GM19351 (cell line): Measurements from ENCODE around the gene CFAP73.
"Not testable (repeated sequence)": the region's sequence is repeated elsewhere in the genome, so short reads cannot be mapped to it uniquely, and the experiment has no call there.

Source experiments
- ATAC-seq: cut with Tn5 transposase; IDR thresholded peaks from one replicate; pipeline ENCODE4 v1.9.1; 2021; ENCODE audit warnings: mild to moderate bottlenecking, moderate library complexity; ENCODE audit not compliant: unreplicated experiment

Gene CFAP73

GRCh38 chr12:113141716-113142115 lies 7.8 kb upstream of the CFAP73 start:
- ATAC-seq = not testable (repeated sequence)

DNA sequence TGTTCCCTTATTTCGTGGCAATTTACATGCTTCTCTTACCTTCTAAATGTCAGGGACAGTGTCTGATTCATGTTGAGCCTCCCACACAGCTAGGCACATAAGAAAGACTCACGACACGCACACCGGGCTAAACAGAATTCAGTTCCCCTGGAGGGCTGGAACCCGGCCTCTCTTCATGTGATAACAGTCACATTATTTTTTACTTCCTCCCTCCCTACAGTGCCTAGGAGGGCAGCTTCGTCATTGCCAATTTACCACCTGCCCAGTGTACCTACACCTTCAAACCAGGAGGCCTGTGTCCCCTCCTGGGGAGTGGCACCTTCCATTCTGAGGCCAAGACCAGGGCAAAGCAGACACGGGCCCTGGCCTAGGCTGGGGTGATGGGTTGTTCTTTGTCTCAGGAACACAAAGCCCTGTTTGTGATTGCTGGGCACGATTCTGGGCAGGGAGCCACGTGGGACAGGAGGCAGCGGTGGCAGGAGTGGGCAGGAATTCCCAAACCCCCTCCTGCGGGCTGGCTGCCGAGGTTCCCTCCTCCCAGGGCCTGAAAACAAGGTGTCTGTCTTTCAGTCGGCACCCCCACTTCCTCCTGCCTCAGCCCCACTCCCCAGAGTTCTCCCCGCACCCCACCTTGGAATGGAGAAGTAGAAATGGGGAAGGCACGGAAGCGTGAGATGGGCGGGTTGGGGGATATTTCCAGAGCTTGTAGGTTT lies 7.2 kb upstream of the CFAP73 start:
- ATAC-seq = peak; percentile 58

DNA sequence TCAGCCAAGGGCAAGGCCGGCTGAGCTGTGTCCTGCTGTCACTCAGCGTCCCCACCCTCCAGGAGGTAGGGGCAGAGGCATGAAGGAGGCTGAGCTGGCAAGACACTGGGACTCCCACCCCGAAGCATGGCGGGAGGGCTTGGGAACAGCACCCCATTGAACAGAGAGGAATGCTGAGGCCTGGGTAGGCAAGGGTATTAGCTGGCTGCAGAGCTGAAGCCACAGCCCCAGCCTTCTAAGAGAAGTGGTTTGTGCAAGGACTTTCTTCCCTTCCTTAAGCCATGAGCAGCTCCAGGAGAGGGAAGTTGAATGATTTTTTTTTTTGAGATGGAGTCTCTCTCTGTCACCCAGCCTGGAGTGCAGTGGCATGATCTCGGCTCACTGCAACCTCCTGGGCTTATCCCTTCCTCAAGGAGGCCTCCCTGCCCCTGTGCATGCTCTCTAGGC lies 6.6 kb upstream of the CFAP73 start:
- no peak for ATAC-seq

- ATAC-seq = no peak
These were observed 5.6 kb upstream of the CFAP73 start for GRCh38 chr12:113143959-113144358.

DNA sequence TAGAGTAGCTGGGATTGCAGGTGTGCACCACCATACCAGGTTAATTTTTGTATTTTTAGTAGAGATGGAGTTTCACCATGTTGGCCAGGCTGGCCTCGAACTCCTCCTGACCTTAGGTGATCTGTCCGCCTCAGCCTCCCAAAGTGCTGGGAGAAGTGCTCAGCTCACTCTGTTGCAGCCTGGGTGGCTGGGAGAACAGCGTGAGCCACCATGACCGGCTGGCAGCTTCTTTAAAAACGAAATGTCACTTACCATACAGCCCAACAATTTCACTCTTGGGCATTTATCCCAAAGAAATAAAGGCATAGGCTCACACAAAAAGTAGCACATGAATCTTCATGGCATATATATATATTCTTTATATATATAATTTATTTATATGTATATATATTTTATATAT lies 4.7 kb upstream of the CFAP73 start:
- no peak for ATAC-seq

DNA sequence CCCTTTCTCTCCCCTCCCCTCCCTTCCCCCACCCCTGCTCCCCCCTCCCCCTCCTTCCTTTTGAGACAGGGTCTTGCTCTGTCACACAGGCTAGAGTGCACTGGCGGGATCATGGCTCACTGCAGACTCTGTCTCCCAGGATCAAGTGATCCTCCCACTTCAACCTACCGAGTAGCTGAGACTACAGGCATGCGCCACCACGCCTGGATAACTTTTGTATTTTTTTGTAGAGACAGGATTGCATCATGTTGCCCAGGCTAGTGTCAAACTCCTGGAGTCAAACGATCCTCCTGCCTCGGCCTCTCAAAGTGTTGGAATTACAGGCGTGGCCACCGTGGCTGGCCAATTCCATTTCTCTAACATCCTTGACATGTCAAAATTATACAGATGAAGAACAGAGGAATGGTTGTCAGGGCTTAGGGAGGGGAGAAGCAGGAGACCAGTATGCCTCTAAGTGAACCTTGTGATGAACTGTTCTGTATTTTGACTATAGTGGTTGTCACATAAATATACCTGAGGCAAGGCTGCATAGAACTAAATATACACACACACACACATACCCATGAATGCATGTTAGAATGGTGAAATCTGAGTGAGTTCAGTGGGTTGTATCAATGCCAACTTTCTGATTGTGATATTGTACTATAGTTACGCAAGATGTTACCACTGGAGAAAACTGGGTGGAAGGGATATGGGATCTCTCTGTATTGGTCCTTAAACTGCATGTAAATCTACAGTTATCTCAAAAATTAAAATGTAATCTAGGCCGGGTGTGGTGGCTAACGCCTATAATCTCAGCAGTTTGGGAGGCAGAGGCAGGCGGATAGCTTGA lies 3.6 kb upstream of the CFAP73 start:
- no peak for ATAC-seq

- ATAC-seq = no peak
These were observed 2.5 kb upstream of the CFAP73 start for GRCh38 chr12:113146999-113147398.

DNA sequence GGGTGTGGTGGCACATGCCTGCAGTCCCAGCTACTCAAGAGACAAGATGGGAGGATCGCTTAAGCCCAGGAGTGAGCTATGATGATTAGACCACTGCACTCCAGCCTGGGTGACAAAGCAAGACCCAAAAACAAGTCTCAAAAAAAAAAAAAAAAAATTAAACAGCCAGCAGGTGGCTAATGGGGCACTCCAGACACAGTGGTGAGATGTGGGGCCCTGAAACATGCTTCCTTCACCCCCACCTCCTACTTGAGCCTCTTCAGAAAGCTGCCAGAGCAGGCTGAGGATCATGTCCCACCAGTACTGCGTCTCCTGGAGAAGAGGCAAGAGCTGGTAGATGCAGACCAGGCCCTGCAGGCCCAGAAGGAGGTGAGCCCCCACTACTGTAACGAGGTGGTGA lies 2.1 kb downstream of the CFAP73 start:
- no peak for ATAC-seq

GRCh38 chr12:113152196-113152834 lies 2.8 kb downstream of the CFAP73 start:
- no peak for ATAC-seq

GRCh38 chr12:113152835-113153814 lies 3.6 kb downstream of the CFAP73 start:
- ATAC-seq = peak; percentile 59

DNA sequence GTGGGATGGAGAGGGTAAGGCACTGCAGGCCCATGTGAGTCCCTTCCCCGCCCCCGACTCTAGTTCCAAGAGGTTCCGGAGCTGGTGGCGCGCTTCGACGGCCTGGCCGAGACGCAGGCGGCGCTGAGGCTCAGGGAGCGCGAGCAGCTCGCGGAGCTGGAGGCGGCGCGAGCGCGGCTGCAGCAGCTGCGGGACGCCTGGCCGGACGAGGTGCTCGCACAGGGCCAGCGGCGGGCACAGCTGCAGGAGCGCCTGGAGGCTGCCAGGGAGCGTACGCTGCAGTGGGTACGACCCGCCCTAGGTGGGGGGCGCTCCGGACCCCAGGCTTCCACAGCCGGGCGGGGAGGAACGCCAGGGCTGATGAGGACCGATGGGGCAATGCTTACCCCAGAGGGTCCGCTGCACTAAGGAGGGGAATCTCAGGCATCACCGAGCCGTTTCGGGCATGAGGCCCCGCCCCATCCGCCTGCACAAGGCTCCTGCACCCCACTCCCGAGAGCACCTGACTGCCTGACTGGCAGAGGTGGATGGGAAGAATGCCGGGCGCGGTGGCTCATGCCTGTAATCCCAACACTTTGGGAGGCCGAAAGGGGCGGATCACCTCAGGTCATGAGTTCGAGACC lies 4.9 kb downstream of the CFAP73 start:
- ATAC-seq = no peak

GRCh38 chr12:113155060-113155459 lies 5.5 kb downstream of the CFAP73 start:
- no peak for ATAC-seq

- no peak for ATAC-seq
These were observed 6.1 kb downstream of the CFAP73 start for GRCh38 chr12:113155646-113156045.

- ATAC-seq = no peak
These were observed 7.8 kb downstream of the CFAP73 start for GRCh38 chr12:113157218-113157859.

DNA sequence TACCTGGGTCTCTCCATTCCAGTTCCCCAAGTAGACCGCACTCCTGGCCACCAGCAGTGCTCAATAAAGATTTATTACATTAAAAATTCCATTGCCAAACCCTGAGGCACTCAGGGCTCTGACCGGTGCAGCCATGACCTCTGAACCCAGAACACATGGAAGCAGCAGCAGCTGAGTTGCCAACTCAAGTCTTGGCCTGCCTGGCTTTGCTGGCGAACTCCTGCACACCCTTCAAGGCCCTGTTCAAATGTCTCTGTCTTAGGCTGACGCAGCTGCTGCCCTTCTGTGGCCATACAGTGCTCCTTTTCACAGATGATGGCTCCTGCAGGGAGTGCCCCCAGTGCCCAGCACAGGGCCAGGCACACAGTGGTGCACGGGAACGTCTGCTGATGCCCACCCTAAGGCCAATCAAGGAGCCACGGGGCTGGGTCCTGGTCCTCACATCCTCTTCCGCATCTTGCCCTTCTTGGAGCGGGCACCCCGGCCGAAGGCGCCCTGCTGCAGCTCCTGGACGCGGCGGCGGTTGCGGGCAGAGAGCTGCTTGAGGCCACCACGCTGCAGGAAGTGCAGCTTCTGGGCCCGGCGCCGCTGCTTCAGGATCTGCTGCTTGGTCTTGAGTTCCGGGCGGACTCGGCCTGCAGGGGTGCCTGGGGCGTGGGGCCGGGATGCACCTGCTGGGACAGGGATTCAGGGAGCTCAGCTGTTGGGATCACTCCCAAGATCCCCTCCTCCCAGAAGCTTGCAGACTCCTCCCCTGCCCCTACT lies 9.1 kb downstream of the CFAP73 start:
- ATAC-seq = no peak

- ATAC-seq = no peak
These were observed 10.4 kb downstream of the CFAP73 start for GRCh38 chr12:113159937-113160336.

- peak; percentile 55 for ATAC-seq
These were observed 12.0 kb downstream of the CFAP73 start for GRCh38 chr12:113161415-113162016.
